ENCODE results near the gene CACNG4.

Gene CACNG4

DNA sequence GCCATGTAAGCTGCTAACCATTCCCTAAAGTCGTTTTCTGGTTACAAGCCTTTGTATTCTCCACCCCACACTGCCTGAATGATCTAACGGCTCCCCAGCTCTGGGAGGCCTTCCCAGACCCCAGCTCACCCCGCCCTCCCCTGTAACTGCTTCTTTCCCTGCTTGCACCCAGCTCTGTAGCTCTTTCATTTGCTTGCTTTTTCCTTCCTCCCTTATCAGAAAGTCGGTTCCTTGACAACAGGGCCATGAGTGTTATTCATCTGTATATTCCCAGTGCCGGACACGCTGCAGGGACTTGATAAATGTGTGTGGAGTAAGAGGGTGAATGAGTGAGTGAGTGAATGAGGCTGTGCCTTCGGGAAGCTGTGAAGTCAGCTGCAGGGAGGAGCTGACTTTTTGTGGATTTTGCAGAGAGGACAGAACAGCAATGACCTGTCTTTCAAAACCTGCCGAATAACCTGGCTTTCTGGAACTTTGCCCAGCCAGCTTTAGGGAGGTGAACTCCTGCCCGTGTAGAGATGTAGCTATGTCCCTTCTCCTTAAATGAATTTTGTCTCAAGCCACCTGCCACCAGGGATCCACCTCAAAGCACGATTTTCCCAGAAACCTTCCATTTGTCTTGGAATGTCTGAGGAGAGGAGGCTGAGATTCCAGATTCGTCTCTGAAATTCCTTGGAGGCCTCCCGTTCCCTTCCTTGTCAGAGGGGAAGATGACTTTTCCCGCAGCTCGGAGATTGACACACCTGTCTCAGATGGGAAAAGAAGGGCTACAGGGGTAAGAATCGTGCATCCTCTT is 20.0 kb upstream of the CACNG4 start:
- DNase-seq (ENCODE audit: low read depth), result no peak

DNA sequence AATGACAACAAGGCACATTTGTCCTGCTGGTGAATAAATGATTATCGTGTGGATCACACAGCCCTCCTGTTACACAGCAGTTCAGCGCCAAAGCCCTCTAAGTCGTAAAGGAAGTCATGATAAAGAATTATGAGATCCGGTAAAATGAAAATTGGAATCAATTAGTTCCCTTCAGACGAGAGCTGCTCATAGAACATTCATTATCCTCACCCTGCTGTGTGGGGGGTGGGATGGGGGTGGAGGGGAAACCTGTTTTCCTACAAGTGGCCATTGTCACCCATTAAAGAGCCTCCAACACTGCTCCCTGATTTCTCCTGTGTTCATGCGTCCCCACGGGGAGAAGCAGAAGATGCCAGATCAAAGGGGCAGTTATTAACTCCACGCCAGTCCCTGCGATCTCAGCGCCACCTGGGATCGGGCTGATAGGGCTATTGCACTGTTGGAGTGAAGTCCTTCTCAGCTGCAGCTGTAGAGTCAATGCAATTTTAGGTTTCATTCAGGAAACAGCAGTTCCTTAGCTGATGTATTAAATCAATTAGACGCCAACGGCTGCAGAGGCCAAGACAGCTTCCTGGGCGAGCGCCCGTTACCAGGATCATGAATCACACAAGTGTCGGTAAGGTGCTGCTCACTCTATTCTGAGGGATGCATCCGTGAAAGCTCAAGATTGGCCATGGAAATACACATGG is 19.2 kb upstream of the CACNG4 start:
- no peak for DNase-seq (ENCODE audit: low read depth)

DNA sequence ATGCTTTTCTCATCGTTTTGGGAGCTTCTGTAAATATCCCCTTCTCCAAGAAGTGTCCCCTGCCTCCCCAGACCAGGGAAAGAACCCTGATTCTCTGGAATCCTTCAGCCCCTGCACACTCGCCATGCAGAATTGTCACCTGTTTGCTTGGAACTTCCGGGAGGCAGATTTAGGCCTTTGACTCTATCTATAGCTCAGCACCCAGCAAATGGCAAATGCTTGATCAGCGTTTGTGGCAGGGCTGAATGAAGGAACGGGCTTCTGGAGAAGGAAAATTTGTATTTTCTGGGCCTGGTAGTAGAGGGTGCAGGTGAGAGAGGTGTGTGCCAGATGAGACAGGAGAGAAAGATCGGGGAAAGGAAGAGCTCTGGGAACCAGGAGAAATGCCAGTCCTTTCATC is 18.3 kb upstream of the CACNG4 start:
- DNase-seq (ENCODE audit: low read depth), result no peak

DNA sequence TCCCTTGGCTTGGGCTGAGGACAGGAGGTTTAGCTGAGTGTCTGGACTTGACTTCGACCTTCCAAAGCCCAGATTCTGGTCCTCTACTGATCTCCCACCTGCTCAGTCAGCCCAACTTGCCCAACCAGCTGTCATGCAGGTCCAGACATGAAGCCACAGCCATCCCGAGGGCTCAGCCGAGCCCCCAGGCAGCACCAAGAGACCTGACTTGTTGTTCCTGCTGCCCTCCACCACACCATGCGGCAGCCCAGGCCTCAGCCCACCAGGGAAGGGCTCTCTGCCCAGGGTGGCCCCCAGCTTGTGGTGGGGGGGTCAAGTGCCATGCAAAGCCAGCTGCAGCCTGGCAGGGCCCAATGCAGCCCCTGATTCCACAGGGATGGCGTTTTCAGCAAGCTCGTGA is 17.2 kb upstream of the CACNG4 start:
- DNase-seq (ENCODE audit: low read depth), result no peak

DNA sequence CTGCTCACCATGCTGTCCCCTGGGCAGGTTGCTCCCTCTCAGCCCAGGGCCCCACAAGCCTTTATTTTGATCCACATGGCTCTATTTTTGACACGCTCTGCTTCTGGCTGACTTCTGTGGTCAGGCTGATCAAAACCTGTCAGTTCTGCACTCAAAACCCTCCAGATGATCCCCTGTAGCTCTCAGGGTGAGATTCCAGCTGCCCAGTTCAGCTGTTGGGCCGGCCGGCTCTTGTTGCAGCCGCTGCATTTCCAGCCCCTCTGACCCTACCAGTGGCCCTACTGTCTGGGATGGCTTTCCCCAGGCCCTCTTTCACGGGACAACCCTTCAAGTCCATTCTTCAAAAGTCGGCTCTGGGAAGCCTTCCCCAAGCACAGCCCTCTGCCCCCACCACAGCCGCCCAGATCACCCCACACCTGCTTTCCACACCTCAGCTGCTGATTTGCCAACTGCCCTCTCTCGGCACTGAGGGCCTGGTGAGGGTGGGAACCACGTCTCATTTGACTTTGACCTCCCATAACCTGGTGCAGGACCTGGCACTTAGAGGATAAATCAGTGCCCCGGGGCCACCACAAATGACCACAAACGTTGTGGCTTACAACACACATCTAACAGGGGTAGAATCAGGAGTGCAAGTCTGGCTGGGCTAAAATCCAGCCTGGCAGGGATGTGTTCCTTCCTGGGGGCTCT is 16.3 kb upstream of the CACNG4 start:
- no peak for DNase-seq (ENCODE audit: low read depth)

DNA sequence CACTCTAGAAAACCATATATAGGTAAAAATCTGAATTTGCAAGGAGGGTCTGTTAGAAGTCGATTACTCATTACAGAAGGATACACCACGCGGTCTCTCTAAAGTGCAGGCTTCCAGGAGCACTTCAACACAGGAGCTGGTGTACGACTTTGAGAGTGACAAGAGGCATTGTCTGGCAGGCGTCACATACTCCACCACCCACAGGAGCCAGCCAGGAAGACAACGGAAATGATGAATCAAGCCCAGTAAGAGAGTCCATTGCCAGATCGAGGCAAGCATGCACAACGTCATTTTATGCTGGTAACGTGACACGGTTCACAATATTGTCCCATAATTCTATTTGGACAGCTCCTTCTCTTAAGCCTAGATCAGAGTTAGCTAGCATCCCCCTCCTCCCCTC is 15.0 kb upstream of the CACNG4 start:
- DNase-seq (ENCODE audit: low read depth), result no peak

DNA sequence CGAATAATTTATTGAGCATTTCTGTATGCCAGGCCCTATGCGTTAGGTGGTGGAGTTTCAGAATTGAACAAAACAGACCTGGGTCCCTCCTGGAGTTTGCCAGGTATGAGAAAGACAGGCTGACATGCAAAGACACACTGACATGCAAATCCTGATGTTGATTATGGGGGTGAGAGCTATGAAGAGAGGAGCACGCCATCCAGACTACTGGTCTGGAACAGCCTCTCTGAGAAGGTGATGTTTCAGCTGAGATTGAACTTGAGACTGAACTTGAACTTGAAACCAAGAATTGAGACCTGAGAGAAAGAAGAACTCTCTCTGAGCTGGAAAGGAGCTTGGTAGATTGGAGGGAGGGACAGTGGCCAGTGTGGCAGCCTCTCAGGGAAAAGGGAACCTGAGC is 14.2 kb upstream of the CACNG4 start:
- no peak for DNase-seq (ENCODE audit: low read depth)

DNA sequence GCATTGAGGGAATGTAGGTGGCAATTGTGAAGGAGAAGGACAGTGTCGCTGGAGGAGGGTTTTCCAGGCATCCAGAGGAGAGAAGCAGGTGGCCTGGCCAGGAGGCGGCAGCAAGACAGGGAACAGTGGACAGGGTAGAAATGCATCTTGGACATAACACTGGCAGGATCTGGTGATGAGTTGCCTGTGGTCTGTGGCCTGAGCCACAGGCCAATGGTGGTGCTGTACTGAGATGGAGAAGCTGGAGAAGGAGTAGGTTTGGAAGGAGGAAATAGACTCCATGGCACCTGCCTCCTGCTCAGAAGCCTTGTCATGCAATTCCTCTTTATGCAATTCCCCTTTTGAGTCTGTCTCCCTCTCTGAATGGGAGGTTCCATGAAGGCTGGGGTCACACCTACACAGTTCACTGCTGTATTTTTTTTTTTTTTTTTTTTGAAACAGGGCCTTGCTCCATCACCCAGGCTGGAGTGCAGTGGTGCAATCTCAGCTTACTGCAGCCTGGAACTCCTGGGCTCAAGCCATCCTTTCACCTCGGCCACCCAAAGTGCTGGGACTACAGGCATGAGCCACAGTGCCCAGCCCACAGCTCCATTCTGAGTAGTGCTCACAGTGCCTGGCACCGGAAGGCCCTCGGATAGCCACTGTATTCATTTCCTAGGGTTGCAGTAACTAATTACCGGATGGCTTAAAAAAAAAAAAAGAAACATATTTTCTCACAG is 13.5 kb upstream of the CACNG4 start:
- DNase-seq (ENCODE audit: low read depth), result no peak

DNA sequence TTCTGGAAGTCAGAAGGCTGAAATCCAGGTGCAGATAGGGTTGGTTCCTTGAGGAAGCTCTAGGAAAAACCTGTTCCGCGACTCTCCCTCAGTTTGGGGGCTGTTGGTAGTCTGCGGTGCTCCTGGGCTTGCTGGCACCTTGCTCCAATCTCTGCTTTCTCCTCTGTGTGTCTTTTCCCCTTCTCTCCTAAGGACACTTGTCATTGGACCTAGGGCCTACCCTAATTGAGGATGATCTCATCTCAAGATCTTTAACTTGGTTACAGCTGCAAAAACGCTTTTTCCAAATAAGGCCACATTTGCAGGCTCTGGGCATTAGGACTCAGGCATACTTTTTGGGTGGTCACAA is 12.9 kb upstream of the CACNG4 start:
- DNase-seq (ENCODE audit: low read depth), result no peak

DNA sequence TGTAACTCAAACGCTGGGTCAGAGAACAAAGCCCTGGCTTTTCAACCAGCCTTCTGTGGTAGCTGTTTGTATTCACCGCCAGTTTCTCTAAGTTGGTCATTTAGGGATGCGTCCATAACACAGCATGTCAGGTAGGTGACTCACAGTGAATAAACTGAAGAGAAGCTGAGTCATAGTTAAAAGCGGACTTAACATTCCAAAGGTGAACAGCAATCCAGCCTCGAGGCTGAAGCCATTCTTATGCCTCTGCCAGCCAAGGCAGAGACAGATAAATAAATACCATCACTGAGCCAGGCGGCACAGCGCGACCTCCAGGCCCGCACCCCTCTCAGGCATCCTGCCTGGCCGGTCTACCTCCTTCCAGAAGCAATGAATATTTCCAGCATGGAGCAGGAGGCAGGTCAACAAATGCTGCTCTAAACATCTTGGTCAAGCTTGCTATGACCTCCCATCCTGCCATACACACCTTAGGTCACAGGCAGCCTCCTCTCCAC is 12.4 kb upstream of the CACNG4 start:
- DNase-seq (ENCODE audit: low read depth), result no peak

DNA sequence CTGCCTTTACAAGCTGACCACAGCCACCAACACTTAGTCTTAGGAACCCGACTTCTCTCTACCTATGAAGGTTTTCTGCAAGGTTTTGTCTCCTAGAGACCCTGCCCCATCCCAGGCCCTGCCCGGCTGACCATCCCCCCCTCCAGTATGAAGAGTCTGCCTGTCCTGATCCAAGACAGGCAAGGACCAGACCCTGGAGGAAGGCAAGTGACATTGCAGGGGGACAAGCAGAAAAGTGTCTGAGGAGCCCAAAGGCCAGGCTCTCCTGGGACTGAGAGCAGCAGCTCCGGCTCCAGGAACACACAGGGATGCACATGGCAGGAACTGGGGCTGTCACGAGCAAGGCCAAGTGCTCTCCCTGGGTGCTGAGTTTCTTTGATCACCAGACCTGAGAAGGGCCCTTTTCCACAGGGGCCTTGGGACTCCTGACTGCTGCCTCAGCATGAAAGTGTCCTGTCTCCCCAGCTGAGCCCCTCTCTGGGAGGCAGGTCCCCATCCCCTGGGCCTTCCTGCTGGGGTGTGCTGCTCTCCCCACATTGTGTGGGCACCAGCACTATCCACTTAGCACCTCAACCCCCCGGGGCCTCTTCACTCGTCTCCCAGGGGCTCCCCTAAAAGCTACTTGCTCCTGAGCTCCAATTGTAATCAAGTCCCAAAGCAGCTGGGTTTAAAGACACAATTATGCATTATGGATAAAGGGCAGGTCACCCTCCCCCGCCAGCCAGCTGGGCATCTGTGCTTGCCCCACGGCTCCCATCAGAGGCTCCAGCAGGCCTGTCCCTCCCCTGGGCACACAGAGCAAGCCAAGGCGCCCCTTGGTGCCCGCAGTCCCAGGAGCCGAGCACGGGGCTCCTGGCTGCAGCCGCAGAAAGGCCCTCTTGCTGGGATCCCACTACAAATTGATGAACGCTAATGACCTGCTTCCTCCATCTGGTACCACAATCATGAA is 11.6 kb upstream of the CACNG4 start:
- no peak for DNase-seq (ENCODE audit: low read depth)

DNA sequence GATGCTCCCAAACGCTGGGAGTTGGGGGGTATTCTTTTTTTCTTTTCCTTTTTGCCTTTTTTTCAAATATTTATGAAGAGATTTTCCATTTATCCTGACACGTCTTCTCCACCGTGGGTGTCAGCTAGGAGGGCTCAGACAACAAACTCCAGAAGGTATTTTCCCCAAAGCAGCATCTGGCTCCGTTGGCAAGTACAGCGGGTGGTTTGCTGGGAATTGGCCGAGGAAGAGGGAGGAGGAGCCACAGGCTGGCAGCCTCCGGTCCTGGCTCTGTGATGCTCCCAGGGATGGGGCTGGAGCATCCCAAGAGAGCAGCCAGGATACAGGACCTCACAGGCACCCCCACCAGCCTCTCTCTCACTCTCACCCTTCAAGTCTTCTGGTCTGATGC is 10.9 kb upstream of the CACNG4 start:
- DNase-seq (ENCODE audit: low read depth), result no peak

DNA sequence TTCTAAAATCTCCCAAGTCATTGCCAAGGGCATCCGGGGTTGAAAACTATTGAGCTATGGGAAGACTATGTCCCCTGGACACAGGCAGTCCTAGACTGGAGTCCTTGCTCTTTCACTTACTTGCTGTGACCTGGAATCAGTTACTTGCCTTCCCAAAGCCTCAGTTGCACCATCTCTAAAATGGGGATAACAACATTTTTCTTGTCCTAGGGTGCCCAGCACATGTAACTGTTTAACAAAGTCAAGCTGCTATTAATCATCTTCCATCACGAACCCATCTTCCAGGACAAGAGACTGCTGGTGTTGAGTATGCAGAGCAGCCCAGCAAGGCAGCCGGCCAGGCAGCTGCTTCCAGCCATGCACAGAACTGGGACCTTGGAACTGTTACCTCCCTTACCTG is 9.9 kb upstream of the CACNG4 start:
- no peak for DNase-seq (ENCODE audit: low read depth)

DNA sequence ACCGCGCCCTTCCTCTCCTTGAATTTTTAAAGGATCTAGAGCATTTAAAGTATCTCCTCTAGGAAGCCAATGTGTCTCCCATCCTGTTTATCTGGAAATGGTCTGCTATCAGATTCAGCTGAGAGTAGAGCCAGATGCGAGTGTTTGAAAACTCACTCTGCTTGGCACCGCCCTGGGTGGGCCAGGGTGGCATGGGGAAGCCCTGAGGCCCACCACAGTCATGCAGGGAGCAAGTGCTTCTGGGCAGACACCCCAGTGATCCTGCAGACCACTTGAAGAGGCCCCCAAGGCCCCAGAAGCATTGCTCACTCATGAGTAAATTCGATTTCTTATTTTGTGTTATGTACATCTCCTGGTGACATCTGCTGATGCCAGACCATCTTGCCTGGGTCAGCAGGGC is 8.7 kb upstream of the CACNG4 start:
- DNase-seq (ENCODE audit: low read depth), result no peak

DNA sequence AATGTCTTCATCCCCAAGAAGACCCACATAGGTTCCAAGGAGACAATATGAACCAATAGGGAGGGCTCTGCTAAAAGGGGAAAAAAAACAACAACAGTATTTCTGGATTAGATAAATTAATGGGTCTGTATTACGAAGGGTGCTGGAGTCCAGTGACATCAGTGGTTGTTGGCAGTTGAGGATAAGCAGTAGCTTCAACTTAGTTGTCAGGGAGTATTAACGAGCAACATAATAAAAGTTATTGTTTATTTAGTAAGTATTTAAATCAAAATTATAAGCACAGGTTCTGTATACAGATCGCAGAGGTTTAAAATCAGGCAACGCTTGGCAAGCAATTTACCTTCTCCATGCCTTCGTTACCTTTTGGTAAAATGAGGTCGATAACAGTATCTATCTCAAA is 7.6 kb upstream of the CACNG4 start:
- no peak for DNase-seq (ENCODE audit: low read depth)

DNA sequence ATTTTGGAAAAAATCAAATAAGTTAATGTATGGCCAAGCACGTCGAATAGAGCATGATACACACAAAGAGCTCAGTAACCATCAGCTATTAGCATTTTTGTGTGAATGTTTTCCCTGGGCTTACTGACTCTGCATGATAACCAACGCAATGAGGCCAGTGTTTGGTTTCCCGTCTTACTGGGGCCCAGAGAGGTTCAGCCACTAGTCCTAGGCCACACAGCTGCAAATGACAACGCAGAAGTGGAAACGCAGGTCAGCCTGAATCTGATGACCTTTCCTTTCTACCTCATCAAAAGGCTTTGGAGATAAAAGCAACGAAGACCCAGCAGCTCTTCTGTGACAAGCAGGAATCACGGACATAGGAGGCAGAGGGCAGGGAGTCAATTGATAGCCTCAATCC is 7.2 kb upstream of the CACNG4 start:
- no peak for DNase-seq (ENCODE audit: low read depth)

DNA sequence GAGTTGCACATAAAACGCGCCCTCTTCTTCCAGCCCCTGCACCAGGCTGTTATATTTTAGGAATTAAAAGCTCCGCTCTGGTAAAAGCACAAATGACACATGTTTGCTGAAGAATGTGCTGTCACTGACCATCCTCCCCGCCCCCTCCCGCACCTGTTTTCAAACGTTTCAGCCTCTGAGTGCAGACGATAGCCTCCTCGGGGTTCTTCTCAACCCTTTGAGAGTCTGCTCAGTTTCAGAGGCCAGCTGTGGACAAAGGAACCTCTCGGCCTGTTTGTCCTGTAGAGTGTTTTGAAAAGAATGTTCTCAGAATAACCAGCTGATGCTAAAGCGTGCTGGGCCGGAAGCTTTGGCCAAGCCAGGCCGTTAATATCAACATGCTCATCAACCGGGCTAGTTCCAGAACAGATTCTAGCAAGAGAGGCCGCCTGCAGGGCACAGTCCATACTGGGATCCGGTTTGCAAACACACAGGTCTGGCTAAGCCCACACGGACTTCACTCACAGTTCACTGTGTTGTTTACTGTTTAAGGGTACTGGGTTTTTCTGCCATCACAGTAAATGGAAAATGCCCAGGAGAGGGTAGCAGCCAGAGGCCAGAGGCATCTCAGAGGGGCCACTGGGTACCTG is 6.4 kb upstream of the CACNG4 start:
- DNase-seq (ENCODE audit: low read depth), result no peak

DNA sequence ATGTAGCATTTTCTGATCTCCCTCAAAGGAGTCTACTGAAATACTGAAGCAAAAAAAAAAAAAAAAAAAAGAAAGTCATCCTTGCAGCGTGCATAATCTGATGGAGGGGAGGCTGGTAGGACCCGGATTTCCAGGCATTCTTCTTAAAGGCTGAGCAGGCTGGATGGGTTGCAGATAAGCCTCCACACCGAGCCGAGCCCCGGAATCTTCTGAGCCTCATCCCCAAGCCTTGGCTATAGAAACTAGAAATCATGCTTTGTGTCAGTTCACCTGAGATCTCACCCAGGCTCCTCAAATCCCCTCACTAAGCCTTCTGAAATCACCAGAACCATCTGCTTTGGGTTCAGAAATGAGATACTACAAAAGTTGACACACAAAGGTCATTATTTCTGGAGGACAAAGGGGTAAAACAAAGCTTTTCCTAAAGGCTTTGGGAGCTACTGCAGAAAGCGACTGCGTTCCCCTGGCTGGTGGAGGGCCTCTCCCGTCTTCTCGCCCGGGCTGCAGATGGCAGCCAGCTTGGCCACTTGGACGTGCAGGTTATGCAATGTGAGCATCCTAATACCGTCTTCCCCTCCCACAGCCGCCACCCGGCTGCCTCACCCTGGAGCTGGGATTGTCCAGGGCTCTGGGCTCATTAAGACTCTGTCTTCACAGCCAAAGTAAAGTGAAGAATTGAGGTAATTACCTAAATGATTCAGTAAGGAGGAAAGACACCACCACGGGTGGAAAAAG is 4.7 kb upstream of the CACNG4 start:
- DNase-seq (ENCODE audit: low read depth), result no peak

DNA sequence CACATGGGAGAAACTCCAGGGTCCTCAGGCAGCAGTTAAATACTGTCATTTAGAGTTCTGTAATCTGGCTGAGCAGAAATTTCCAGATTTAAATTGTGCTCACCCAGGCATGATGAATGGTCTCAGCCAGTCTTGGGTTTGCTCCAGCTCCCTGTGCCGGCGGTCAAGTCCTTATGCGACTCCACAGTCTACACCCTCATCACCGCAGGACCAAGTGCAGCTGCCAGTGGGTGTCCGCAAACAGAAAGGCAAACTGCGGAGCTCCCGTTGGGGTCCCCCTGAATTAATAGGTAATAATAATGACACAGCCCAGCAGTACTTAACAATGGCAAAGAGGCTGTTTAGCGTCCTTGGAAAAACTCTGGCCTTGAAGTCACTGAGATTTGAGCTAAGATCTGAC is 3.9 kb upstream of the CACNG4 start:
- DNase-seq (ENCODE audit: low read depth), result no peak

DNA sequence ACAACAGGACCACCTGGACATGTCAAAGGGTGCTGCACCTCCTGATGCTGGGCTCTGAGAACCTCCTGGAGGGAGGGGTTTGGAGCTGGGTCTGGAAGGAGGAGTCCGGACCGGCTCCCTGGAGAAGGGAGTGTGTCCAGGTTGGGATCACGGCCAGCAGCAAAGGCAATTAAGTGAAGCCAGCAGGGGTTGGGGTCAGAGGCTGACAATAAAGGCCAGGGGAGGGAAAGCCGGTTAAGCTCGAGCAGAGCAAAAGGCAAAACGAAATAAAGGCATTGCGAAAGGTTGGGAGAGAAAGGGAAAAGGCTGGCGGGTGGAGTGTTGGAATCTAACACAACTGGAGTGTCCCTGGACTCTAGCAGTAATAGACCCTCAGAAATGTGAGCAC is 992 bp upstream of the CACNG4 start:
- no peak for DNase-seq (ENCODE audit: low read depth)

All from activated T-cell treated with anti-CD3 and anti-CD28 coated beads for 1 hour (primary cell).